HG02763 (cell line): ENCODE data around the gene KPNB1.

Source experiments
- ATAC-seq: cut with Tn5 transposase; IDR thresholded peaks from one replicate; pipeline ENCODE4 v1.9.1; 2021; ENCODE audit warnings: mild to moderate bottlenecking, moderate library complexity; ENCODE audit not compliant: unreplicated experiment

The KPNB1 gene

DNA sequence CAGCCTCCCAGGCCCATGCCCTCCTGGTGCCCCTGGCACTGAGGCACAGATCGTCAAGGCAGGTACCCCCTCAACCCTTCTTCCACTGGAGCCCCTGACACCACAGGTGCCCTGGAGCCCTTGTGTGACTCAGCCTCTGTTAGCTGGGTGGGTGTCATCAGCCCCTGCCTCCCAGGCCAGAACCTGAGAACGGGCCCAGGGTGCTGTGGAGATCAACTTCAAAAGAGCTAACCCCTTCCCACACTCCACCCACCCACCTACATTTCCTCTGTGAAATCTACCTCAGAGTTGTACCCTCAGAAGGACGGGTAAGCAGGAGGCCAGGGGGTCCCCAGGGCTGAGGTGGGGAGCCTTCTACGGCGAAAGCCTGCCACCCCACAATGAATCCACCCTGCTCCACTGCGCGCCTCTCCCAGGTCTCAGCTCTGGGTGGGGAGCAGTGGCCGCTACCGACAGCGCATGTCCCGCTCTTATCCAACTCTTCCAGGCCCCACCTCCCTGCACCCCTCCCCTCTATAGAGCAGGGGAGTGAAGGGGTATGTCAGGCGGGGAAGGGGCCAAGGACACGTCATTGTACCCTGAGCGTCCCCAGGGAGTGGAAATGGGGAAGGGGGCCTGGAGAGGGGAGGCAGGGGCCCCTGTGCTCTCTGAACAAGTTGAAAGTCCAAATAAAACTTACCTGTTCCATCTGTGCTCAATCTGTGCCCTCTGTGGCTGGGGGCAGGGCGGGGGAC is 61.8 kb downstream of the KPNB1 start:
- ATAC-seq: no peak

DNA sequence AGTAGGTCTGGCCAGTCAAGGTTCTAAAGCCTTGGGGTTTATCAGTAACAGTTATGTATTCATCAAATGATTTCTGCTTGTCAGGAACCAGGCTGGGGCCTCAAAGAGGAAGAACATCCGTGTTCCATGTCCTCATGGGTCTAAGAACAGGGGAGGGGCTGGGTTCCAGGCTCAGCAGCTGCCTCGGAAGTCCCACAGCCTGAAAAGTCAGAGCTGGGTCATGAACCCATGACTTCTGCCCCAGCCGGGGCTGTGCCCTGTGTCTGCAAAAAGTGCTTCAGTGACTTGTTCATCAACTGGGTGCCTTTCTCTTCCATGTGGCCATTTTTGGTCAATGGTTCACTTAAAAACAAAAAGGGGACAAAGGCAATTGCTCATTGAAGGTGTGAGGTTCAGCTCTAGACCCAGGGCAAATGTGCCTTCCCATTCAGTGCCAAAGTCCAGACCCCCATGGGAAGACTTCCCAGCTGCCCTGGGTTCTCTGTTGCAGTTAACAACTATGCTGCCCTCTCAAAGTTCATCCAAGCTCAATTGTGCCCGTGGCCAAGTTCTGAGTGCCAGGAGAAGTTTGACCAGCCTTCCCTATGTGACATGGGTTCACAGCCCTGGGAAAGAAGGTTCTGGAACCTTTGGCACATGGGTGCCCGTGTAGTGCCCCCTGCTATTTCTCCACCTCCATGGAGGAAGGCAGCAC is 62.8 kb downstream of the KPNB1 start:
- ATAC-seq: no peak

DNA sequence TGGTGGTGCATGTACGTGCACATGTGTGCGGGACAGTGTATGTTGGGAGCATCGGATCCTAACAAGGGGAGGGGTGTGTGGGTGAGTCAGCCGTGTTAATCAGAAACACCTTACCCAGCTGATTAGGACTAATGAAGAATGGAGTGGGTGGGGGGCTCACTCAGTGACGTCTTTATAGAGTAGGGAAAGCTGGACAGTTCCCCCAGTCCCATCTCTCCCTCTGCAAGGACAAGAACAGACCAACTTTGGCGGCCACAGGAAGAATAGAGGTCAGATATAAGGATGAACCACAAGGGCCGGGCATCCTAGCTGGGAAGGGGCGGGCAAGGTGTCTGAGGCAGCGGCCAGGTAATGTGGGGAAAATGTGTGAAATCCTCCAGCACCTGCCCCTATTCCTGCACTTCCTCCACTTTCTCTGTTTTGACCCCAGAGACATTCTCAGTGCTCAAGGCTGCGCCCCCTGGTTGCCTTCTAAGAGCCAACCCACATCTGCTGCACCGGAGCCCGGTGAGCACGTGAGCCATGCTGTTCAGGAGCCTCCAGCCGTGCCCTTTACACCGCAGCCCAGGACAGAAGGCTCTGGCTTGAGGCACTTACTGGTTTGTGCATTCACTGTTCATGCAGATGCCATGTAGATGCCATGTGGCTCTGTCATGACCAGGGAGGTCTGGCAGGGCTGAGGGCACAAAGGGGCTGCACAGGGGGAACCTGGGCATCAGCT is 64.4 kb downstream of the KPNB1 start:
- no peak for ATAC-seq

GRCh38 chr17:47714773-47715396 is 65.2 kb downstream of the KPNB1 start:
- ATAC-seq: no peak

- ATAC-seq: no peak
Measured at GRCh38 chr17:47715669-47716325, 66.1 kb downstream of the KPNB1 start.

DNA sequence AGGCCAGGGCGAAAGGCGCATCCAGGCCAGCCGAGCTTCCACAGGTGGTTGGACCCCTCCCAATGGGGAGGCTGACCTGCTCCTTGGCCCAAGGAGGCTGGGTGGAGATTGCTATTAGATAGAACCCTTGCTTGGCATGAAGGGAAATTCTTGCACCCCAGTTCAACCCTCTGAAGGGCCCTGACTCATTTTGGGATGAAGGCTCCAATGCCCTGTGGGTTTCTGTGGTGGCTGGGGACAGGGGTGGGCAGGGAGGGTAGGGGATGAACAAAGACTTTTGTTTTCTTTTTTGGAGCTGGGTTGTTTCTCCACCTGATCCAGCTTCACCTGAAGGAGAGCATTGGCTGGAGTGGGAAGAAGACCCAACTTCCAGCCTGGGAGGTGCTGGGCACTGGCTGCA is 66.7 kb downstream of the KPNB1 start:
- no peak for ATAC-seq

DNA sequence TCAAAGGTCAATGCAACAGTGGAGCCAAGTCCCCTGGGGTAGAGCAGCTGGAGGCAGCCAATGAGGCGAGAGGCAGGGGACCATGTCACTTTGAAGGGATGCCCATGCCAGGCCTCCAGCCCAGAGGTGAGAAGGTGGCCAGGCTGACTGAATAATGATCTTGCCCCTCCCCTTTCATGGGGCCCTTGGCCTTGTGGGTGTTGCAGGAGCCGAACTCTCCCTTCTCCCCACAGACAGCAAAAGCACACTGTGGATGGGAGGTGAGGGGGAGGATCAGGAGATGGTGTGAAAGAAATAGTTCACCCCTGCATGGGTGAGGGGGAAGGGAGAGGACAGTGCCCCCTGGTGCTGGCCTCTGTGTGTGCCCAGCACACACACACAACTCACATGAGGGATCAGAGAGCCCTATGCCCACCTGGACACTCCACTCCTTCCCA is 67.6 kb downstream of the KPNB1 start:
- no peak for ATAC-seq

- no peak for ATAC-seq
Measured at GRCh38 chr17:47717979-47718621, 68.4 kb downstream of the KPNB1 start.

DNA sequence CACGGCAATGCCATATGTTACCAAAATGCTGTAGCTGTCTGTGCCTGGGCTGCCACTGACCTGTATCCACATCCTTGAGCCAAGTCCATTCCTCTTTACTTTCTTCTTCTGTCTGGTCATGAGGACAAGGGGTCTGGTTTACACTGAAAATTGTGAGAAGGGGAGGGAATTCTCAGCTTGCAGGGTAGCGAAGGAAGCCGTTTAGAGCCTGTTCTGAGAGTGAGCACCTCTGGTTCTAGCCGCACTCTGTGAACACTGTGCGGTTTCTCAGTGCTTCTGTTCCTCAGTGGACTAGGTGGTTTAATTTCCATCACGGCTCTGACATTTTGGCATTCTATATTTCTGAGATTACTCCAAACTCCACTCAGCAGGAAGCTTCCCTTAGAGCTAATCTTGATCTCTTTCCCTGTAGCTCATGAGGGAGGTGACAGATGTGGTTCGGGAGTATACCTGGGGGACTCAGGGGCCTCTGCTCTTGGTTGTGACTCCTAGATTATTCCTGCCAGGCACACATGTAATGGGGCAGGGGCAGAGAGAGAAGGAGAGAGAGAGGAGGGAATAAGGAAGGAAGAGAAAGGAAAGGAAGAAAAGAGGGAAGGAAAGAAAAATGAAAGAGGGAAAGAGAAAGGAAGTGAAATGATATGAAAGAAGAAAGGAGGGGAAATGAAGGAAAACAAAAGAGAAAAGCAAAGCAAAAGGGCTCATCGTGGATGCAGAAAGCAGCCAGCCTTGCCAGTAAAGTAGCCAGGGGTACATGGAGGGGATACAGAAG is 69.1 kb downstream of the KPNB1 start:
- no peak for ATAC-seq

DNA sequence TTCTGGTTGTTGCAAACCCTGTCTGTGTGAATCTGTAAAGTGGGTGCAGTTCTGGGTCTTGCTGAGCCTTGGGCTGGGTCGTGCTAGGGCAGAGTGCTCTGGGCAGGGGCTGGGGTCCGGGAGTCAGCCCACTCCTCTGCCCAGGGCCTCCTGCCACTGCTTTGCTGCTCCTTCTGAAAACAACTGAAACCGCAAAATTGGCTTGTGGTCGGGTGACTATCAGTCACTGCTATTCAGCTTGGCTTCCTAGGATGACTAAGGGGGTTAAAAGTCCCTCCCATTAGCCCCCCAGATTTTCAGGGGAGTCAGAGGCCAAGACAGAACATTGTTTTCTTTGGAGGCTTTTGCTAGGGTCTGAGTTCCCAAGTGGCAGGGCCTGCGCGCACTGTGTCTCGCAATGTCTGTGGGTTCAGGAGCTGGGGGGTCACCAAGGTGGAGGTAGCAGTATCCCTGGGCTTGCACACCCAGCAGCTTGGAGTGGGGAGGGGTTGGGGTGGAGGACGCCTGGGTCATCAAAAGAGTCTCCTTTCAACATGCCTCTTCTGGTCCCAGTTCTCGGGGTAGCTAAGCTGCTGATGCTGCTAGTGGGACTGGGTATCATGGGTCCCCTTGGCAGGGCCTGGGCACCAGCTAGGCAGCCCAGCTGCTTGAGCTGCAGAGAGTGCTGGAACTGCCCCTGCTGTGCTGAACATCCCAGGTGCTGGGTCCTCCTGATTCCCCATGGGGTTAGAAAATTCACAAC is 69.9 kb downstream of the KPNB1 start:
- no peak for ATAC-seq

GRCh38 chr17:47720196-47720595 is 70.5 kb downstream of the KPNB1 start:
- no peak for ATAC-seq

DNA sequence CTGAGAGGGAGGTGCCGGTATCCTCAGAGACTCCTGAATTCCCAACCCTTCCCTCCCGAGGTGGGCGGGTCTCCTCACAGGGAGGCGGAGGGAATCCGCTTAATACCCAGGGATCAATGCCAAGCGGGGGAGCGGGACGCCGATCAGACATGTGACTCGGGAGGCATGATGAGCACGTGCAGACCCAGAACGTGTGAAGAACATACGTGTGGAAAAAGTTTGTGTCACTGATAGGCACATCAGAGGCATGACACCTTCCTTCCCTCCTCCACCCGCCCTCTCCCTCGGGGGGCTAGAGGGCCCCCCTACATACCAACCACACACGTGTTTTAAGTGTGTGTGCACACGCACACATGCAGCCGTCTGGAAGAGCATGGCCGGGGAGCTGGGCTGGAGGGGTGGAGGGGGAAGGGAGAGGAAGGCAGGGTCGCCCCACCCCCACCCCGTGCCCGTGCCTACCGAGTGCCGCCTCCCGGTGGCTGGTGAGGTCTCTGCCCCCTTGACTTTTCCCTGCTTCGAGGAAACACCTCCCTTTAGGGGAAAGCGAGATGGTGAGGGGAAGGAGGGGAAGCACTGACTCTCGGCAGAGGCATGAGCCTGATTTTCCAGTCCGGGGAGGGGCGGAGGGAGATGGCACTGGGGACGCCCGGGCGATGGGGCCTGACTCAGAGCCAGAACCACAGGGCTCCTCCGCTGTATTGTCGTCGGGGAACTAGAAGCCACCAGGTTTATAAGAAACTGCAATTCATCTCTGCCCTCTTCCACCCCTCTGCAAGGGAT is 71.2 kb downstream of the KPNB1 start:
- no peak for ATAC-seq

DNA sequence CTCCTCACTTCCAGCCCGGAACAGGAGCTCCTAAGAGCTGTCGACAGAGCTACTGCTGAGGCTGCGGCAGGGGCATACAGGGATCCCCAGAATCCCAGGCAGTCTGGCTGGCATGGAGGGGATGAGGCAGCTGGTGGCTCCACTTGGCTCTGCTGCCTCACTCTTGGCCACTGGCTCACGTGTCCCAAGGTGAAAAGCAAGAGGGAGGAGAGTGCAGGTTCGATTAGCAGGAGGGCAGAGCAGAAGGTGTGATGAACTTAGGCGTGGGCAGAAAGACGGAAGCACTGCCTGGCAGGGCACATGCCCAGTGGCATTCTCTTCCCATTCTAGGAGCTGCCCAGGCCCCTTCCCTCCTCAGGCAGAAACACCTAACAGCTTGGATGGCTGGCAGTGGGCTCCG is 72.0 kb downstream of the KPNB1 start:
- ATAC-seq: no peak

GRCh38 chr17:47724705-47725104 is 75.0 kb downstream of the KPNB1 start:
- ATAC-seq: no peak

DNA sequence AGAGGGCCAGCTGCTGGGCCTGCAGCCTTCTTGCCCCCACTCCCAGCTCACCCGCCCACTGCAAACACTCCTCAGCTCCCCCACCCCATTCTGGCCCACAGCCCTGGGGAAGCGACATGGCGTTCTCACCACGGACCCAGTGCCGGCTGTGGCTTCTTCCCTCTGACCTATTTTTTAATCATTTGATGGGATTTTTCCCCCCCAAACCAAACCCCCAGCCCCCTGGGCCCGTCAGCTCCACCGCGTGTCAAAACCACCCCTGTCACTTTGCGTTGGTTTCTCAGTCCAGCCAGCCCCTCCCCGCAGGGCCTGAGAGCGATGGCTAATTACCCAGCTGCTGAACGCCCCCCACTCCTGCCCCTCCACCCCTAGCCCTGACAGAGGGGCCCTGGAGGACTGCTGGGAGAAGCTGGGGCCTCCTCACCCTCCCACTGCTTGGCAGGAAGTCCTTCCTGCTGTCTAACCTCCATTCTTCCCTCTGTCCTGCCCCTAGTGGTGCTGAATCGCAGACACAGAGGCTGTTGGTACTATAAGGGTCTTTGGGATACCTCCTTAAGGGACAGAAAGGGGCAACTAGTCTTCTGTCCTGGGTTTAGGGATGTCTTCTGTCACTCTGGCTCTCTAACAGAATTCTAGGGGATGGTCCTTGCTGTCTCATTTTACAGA is 75.9 kb downstream of the KPNB1 start:
- ATAC-seq: no peak

- no peak for ATAC-seq
Measured at GRCh38 chr17:47726796-47727703, 77.3 kb downstream of the KPNB1 start.

GRCh38 chr17:47727704-47728036 is 78.0 kb downstream of the KPNB1 start:
- no peak for ATAC-seq
